GM21528 (cell line): ENCODE measurements around the gene PLCXD1.
"Not testable (repeated sequence)": the region's sequence is repeated elsewhere in the genome, so short reads cannot be mapped to it uniquely, and the experiment has no call there.

Source experiments
- ATAC-seq: cut with Tn5 transposase; IDR thresholded peaks from one replicate; pipeline ENCODE4 v1.9.1; 2021; ENCODE audit warnings: mild to moderate bottlenecking, moderate library complexity; ENCODE audit not compliant: unreplicated experiment, low FRiP score

Gene PLCXD1

DNA sequence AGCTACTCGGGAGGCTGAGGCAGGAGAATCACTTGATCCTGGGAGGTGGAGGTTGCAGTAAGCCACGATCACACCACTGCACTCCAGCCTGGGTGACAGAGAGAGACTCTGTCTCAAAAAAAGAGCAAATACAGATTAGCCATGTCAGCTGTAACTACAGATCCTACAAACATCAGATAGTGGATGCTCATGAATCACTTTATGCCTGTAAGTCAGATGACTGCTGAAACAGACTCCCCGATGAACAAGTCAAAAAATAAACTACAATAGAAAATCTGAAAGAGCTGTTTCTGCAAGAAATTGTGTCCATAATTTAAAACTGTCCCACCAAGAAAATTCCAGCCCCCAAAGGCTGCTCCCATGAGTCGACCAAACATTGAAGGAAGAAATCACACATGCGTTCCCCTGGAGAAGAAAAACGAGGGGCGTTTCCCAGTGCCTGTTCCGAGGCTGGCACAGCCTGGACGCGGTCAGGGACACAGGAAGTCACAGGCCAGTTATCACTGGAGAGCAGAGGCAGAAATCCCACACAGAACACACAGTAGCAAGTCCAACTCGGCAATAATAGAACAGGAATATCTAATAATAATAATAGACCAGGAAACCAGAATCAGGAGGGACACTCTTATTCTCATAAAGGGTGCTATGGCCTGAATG is 67.4 kb downstream of the PLCXD1 start:
- no peak for ATAC-seq

GRCh38 chrX:349196-349595 is 68.0 kb downstream of the PLCXD1 start:
- ATAC-seq: no peak

DNA sequence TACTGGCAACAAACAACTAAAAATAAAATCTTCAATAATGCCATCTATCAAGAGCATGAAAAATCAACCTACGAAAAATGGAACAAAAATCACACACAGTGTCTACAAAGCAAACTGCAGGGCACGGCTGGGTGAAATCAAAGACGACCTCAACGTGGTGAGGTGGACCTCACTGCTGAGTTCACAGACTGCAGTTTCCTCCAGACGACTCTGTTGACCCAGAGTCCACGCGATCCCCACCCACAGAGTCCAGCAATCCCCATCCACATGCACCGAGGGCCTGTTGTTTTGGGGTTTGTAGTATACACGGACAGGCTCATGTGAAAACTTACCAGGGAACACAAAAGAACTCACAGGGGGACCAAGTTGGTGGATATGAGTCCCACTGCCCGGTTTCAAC is 68.5 kb downstream of the PLCXD1 start:
- ATAC-seq: no peak

DNA sequence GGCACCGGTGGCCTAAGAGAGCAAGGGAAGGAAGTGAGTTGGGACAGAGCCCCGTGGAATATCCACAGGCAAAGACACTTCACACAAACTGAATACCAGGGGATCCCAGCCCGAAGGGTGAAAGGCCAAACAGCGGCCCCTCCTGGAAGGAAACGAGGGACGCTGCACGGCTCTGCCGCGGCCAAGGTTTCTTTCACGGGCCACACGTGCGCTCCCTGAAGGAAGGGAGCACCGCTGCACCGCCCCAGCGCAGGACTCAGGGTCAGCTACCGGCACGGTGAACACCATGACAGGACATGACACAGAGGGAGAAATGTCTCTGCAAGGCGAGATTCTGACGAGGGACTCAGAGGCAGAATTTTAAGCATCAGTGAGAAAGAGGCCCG is 69.0 kb downstream of the PLCXD1 start:
- no peak for ATAC-seq

DNA sequence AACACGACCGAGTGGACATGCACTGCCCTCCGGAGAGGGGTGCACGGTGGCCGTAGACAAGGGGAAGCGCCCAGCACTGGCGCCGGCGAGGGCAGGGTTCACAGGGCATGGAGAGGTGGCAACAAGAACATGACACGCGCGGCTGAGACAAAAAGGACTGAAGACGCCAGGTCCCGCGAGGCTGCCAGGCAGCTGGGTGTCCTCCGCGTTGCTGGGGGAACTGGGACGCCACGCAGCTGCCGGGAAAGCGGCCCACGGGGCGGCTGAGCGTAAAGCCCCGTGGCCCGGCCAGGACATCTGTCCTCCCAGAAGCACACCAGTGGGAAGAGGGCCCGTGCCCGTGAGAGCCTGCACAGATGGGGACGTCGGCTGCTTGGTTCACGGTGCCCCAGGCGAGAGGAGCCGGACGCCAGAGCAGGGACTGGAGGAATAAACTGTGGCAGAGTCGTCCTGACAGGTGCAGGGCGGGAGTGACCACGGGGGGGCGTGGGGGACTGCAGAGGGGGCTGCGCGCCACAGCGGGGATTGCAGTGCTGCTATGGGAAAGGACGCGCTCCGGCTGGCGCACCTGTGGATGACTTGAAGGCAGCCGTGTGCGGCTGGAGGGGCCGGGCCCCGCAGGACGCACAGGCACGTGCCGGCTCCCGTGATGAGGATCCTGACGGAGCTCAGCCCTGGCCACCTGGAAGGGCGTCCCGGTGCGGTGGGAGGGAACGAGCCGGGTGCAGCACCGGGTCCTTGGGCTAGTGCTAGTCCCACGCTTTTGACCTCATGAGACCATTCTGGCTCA is 69.5 kb downstream of the PLCXD1 start:
- ATAC-seq: no peak

DNA sequence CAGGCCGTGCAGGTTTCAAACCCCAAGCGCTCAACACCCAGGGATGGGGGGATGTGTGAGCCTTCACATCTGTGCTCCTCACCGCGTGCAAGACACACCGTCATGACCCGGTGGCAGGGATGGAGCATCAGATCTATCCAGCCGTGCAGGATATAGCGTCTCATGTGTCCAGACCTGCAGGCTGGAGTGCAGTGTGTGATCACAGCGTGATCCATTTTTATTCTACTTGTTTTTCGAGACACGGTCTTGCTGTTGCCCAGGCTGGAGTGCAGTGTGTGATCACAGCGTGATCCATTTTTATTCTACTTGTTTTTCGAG is 70.1 kb downstream of the PLCXD1 start:
- not testable (repeated sequence) for ATAC-seq

- no peak for ATAC-seq
These were observed 70.6 kb downstream of the PLCXD1 start for GRCh38 chrX:351736-352135.

DNA sequence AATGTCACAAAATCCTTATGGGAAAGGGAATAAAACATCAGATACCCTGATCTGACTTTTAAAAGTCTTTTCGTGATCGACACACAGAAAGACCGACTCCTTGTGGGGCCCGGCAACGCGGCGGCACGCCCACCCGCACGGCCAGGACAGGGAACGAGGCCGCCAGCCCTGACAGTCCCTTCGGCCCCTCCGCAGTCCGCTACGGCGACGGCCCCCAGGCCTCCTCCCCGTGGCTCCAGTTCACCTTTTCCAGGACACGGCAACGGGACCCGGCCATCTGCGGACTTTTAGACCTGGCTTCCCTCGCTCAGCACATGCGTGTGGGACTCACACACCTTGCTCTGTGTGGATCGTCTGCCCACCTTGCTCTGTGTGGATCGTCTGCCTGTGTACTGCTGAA is 71.0 kb downstream of the PLCXD1 start:
- ATAC-seq: no peak

- no peak for ATAC-seq
These were observed 71.6 kb downstream of the PLCXD1 start for GRCh38 chrX:352582-353314.
